ENCODE data around the gene AGPAT2.

GRCh38 chr9:136665111-136665703 lies 22.1 kb downstream of the AGPAT2 start:
- TF ChIP-seq REST (IDR thresholded peaks at IDR 0.05; ENCODE audit: insufficient read depth in 1 of 2, low read depth in 2 of 2, low read length in 2 of 2) (no peak), POLR2AphosphoS5 (IDR thresholded peaks at IDR 0.05; ENCODE audit: low read depth, low read length) (no peak), SIN3A (IDR thresholded peaks at IDR 0.05; ENCODE audit: borderline replicate concordance, insufficient read depth, low read length) (no peak)

Measured in PFSK-1 (cell line).